Measurements from ENCODE around the gene UBE2Z.

DNA sequence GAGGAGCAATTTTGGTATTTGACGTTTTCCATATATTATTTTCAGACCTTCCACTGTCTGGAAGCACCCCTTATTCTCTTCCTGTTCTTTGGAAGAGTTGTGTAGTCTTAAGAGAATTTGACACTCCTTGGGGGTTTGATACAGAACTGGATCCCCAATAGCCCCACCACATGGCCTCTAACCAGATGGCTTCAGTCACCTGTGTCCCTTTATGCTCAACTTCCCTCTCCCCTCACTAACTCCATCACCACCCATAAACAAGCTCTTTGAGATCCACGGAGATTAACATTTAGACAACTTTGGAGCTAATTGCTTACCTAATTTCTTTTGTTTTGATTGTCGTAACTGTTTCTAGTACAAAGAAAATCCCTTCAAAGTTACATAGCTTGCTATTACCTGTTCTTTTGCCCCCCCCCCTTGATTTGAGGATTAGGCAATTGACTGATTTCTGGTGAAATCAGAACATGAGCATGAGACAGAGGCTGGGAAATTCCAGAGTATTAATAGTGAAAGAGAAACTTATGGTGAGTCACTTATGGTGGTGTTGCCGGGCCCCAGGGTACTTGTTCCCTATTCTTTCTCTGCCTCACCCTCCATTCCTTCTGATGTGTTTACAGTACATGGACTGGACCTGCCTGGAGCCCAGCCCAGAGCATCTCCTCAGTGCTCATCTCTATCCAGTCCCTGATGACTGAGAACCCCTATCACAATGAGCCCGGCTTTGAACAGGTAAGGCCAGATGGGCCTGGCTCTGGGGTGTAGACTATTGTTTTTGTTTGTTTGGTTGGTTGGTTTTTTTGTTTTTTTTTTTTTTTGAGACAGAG, 7.5 kb downstream of the UBE2Z start:
- TF ChIP-seq TAF1 (IDR thresholded peaks at IDR 0.05; ENCODE audit: low read depth, low read length) (no peak), POLR2A (IDR thresholded peaks at IDR 0.05; ENCODE audit: low read depth, low read length) (no peak), POLR2AphosphoS5 (IDR thresholded peaks at IDR 0.05; ENCODE audit: low read depth, low read length) (no peak), POU2F2 (IDR thresholded peaks at IDR 0.05; ENCODE audit: low read depth, low read length) (no peak), PAX5 (IDR thresholded peaks at IDR 0.05; ENCODE audit: insufficient read depth, low read length, severe bottlenecking) (no peak), SPI1 (IDR thresholded peaks at IDR 0.05; ENCODE audit: low read depth, low read length) (no peak)
